Osteoblast (primary cell): Measurements from ENCODE around the gene EML3. TPM values are rescaled to one million over a fixed set of nuclear protein-coding genes. Genes with fewer than 3 reads are reported as not detected.

ENCODE experiments used
- DNase-seq: peaks from one replicate; pipeline ENCODE4 v3.0.0; 2011; ENCODE audit warnings: low spot score, mixed read lengths; ENCODE audit not compliant: insufficient read length; ENCODE audit errors: missing footprints
- H2AFZ ChIP-seq: 2 replicates; pipeline ENCODE4 v1.6.0; 2011; ENCODE audit warnings: mild to moderate bottlenecking, low read length
- H3K27ac ChIP-seq: 2 replicates; pipeline ENCODE4 v1.5.1; 2011; ENCODE audit warnings: mild to moderate bottlenecking, low read depth, low read length, moderate library complexity
- H3K27me3 ChIP-seq: 2 replicates; pipeline ENCODE4 v1.6.0; 2012; ENCODE audit warnings: mild to moderate bottlenecking, control low read depth, inconsistent platforms, low read length, moderate library complexity; ENCODE audit not compliant: insufficient read depth
- H3K36me3 ChIP-seq: 2 replicates; pipeline ENCODE4 v1.5.1; 2011; ENCODE audit warnings: mild to moderate bottlenecking, low read length, control low read depth, moderate library complexity; ENCODE audit not compliant: insufficient read depth
- H3K4me1 ChIP-seq: 2 replicates; pipeline ENCODE4 v1.5.1; 2011; ENCODE audit warnings: mild to moderate bottlenecking, low read length, control low read depth, moderate library complexity; ENCODE audit not compliant: insufficient read depth
- H3K4me2 ChIP-seq: 2 replicates; pipeline ENCODE4 v1.6.0; 2011; ENCODE audit warnings: mild to moderate bottlenecking, low read length; ENCODE audit not compliant: insufficient read depth
- H3K4me3 ChIP-seq: fragments of 200-600 bp; sonication (generic); 3 replicates; pipeline ENCODE4 v1.5.1; 2012; ENCODE audit warnings: mild to moderate bottlenecking, low read length, inconsistent platforms; ENCODE audit not compliant: insufficient read depth
- H3K79me2 ChIP-seq: 2 replicates; pipeline ENCODE4 v1.6.0; 2012; ENCODE audit warnings: mild to moderate bottlenecking, low read length, control low read depth, inconsistent platforms; ENCODE audit not compliant: insufficient read depth
- H3K9me3 ChIP-seq: 2 replicates; pipeline ENCODE4 v1.5.1; 2011; ENCODE audit warnings: low read depth, low read length, control low read depth
- H4K20me1 ChIP-seq: 2 replicates; pipeline ENCODE4 v1.6.0; 2012; ENCODE audit warnings: mild to moderate bottlenecking, low read length, control low read depth; ENCODE audit not compliant: insufficient read depth
- total RNA-seq: library from RNA; depleted of rRNA; stranded (reverse); fragments of >200 nt; gene quantifications from 2 replicates; pipeline ENCODE4 v1.2.3, GENCODE V29; 2012
- TF ChIP-seq, protein P1 (sequence below): IDR thresholded peaks from 2 replicates; pipeline ENCODE4 v1.5.1; 2011; ENCODE audit warnings: mild to moderate bottlenecking, low read depth, low read length, moderate library complexity; ENCODE audit errors: extremely low read depth

The EML3 gene
- total RNA-seq, 1 donor = 26.4 TPM

DNA sequence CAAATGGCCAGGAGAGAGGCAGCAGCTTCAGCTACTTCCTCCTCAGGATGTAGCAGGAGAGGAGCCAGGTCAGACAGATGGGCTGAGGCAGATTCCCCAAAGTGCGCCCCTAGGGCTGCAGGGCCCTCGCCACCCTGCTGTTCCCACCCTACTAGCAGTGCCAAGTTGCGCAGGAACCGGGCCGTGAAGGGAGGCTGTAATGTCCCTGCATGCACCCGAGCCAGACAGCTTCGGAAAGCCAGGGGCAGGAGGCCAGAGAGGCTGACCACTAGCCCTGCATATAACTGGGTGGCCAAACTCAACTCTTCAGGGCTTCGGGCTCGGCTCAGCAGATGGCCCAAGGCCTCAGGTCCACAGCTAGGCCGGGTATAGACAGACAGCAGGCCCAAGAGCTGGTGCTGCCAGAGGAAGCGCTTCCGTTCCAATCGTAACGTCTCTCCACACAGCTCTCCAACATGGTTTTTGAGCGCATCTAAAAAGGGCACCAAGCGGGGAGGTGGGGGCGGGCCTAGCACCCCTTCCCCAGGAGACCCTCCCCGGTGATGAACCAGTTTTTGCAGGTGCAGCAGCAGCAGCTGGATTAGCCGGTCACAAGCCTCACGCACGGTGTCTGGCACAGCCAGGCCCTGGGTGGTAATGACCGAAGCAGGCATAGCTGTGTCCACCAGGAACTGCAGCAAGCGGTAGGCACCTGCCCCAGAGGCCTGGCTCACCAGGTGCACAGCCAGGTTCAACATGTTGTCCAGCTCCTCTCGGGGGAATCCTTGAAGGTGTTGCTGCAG is 35.8 kb upstream of the EML3 start:
- Histone ChIP-seq H3K79me2 (peaks cover 63% of the 10 kb centered on the region), H3K36me3 (peaks cover 29% of the 10 kb centered on the region), H3K9me3 (no peaks in the 10 kb centered on the region), H3K27ac (no peak overlapping the region), H2AFZ (no peak overlapping the region), H3K4me2 (no peak overlapping the region), H3K4me1 (peaks cover 23% of the 10 kb centered on the region), H3K27me3 (no peaks in the 10 kb centered on the region), H3K4me3 (no peak overlapping the region), H4K20me1 (peaks cover 21% of the 10 kb centered on the region)
- DNase-seq = peak; percentile 26
- TF ChIP-seq, protein P1, sequence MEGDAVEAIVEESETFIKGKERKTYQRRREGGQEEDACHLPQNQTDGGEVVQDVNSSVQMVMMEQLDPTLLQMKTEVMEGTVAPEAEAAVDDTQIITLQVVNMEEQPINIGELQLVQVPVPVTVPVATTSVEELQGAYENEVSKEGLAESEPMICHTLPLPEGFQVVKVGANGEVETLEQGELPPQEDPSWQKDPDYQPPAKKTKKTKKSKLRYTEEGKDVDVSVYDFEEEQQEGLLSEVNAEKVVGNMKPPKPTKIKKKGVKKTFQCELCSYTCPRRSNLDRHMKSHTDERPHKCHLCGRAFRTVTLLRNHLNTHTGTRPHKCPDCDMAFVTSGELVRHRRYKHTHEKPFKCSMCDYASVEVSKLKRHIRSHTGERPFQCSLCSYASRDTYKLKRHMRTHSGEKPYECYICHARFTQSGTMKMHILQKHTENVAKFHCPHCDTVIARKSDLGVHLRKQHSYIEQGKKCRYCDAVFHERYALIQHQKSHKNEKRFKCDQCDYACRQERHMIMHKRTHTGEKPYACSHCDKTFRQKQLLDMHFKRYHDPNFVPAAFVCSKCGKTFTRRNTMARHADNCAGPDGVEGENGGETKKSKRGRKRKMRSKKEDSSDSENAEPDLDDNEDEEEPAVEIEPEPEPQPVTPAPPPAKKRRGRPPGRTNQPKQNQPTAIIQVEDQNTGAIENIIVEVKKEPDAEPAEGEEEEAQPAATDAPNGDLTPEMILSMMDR = no peak

DNA sequence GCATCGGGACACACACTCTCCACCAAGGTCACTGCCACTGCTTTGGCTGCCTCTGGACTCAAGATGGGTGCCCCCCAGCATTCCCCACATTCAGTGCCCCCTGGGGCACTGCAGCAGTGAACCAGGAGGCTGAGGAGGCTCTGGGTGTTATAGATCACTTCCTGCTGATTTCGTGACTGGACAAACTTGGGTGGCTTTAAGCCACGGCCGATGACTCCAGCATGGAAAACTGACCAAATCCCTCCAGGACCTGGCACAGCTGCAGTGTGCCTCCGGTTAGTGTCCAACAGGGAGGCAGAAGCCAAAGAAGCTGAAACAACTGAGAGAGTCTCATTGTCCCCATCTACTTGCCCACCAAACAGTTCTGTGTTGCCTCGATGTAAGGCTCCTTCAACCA is 35.0 kb upstream of the EML3 start:
- Histone ChIP-seq H3K27me3 (no peaks in the 10 kb centered on the region), H2AFZ (no peak overlapping the region), H3K79me2 (peaks cover 66% of the 10 kb centered on the region), H4K20me1 (peaks cover 21% of the 10 kb centered on the region), H3K9me3 (no peaks in the 10 kb centered on the region), H3K4me3 (no peak overlapping the region), H3K4me1 (peaks cover 22% of the 10 kb centered on the region), H3K4me2 (no peak overlapping the region), H3K27ac (peak overlapping the region; percentile 65), H3K36me3 (peaks cover 36% of the 10 kb centered on the region)
- TF ChIP-seq, protein P1 = no peak
- peak; percentile 81 for DNase-seq

DNA sequence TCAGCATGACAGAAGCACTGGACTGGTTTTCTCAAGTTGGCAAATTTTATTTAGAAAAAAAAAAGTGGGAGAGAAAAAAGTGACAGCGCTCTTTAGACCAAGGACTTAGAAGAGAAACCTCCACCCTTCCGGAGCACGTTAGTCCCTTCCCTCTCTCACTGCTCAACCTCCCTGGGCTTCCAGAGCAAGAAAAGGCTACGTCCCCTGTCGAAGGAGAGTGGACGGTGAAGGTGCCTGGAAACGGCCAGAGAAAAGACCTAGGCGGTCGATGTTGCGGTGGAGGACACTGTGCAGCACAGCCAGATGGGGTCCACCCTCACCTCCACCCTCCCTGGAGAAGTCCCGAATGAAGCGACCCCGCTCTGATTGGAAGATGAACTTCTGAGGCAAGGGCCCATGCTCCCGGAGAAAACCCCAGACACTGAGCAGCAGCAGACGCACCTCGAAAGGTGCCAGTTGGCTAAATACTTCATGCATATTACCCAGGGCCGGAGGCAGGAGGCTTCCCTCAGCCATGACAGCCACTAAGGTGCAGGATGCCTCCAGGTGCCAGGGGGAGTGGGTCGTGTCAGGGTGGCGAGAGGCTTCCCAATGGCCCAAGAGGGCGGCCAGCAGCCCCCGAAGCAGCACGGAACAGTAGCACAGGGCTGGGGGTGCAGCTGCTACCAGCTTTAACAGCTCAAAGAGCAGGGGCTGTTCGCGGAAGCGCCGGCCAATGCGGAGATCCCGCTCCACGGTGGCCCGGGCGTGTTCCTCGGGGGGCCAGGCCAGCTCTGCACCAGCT is 34.4 kb upstream of the EML3 start:
- peak overlapping the region; percentile 81 for H3K4me2 ChIP-seq
- peak overlapping the region; percentile 62 for H2AFZ ChIP-seq
- H3K9me3 ChIP-seq = no peaks in the 10 kb centered on the region
- peaks cover 21% of the 10 kb centered on the region for H4K20me1 ChIP-seq
- peaks cover 66% of the 10 kb centered on the region for H3K79me2 ChIP-seq
- H3K36me3 ChIP-seq = peaks cover 37% of the 10 kb centered on the region
- TF ChIP-seq, protein P1 = no peak
- peak overlapping the region; percentile 46 for H3K4me3 ChIP-seq
- H3K4me1 ChIP-seq = peaks cover 16% of the 10 kb centered on the region
- peak overlapping the region; percentile 65 for H3K27ac ChIP-seq
- DNase-seq = peak; percentile 65
- no peaks in the 10 kb centered on the region for H3K27me3 ChIP-seq
